Peyer's patch (tissue), 4 donors: Measurements from ENCODE around the gene DOCK1. TPM values are rescaled to one million over a fixed set of nuclear protein-coding genes. Genes with fewer than 3 reads are reported as not detected.

ENCODE experiments used
- DNase-seq, 3 donors: peaks; one replicate each; pipeline ENCODE4 v3.0.0-alpha.2; 2017 to 2019
- H3K27ac ChIP-seq, 4 donors: fragments of 200-600 bp; sonication (generic); one replicate each; pipeline ENCODE4 v1.5.1; 2016 to 2019
- H3K27me3 ChIP-seq, 2 donors: fragments of 200-600 bp; sonication (generic); one replicate each; pipeline ENCODE4 v1.5.1; 2019
- H3K36me3 ChIP-seq, 3 donors: fragments of 200-600 bp; sonication (generic); one replicate each; pipeline ENCODE4 v1.5.1; 2016 to 2019
- H3K4me1 ChIP-seq, 4 donors: fragments of 200-600 bp; sonication (generic); one replicate each; pipeline ENCODE4 v1.5.1; 2016 to 2019
- H3K4me3 ChIP-seq, 4 donors: fragments of 200-600 bp; sonication (generic); 1 replicate in 3 of 4; 2 replicates in 1 of 4; pipeline ENCODE4 v1.5.1; 2016 to 2019; ENCODE audit warnings: mild to moderate bottlenecking in 1 of 4
- H3K9me3 ChIP-seq, 4 donors: fragments of 200-600 bp; sonication (generic); one replicate each; pipeline ENCODE4 v1.5.1; 2016 to 2019; ENCODE audit warnings: mild to moderate bottlenecking in 1 of 4
- CTCF ChIP-seq, 6 experiments: fragments of 450-650 bp in 4 of 6; fragments of 200-600 bp in 2 of 6; sonication (generic) in 1 of 6; IDR thresholded peaks; one replicate each; pipeline ENCODE4 v1.5.1; 2017 to 2019; ENCODE audit warnings: antibody characterized with exemption in 6 of 6, mild to moderate bottlenecking in 3 of 6, moderate library complexity in 1 of 6
- POLR2A ChIP-seq, 2 donors: fragments of 450-650 bp; IDR thresholded peaks; one replicate each; pipeline ENCODE4 v1.5.1; 2017; ENCODE audit warnings: antibody characterized with exemption in 2 of 2, mild to moderate bottlenecking in 2 of 2, moderate library complexity in 2 of 2
- total RNA-seq, 4 donors: library from RNA; depleted of rRNA; stranded (reverse); fragments of >200 nt; gene quantifications; one replicate each; pipeline ENCODE4 v1.1.0, GENCODE V29; 2016

Gene DOCK1
- total RNA-seq, 4 donors from 2014 or later = 42.0 to 117 (median 92.2) TPM

- no peak for DNase-seq
- Histone ChIP-seq H3K27ac (no peak overlapping the region), H3K4me1 (no peaks in the 10 kb centered on the region), H3K27me3 (no peaks in the 10 kb centered on the region), H3K4me3 (no peak overlapping the region), H3K36me3 (peaks cover 0 to 28% (median 0%) of the 10 kb centered on the region in 3 donors), H3K9me3 (no peaks in the 10 kb centered on the region)
- TF ChIP-seq CTCF (IDR thresholded peaks at IDR 0.05) (no peak), POLR2A (IDR thresholded peaks at IDR 0.05) (no peak)
These were observed 146.8 kb downstream of the DOCK1 start for GRCh38 chr10:127052001-127052400.

GRCh38 chr10:127055263-127055662 is 150.0 kb downstream of the DOCK1 start:
- TF ChIP-seq POLR2A (IDR thresholded peaks at IDR 0.05) = no peak
- Histone ChIP-seq H3K4me3 (no peak overlapping the region), H3K27me3 (no peaks in the 10 kb centered on the region), H3K36me3 (peaks cover 0 to 28% (median 0%) of the 10 kb centered on the region in 3 donors), H3K4me1 (no peaks in the 10 kb centered on the region), H3K9me3 (no peaks in the 10 kb centered on the region), H3K27ac (no peak overlapping the region)
- no peak for DNase-seq

- H3K27me3 ChIP-seq = no peaks in the 10 kb centered on the region
- no peak for DNase-seq
- TF ChIP-seq POLR2A (IDR thresholded peaks at IDR 0.05) (no peak), CTCF (IDR thresholded peaks at IDR 0.05) (no peak)
- peaks cover 0 to 17% (median 0%) of the 10 kb centered on the region in 3 donors for H3K36me3 ChIP-seq
- no peak overlapping the region for H3K4me3 ChIP-seq
- H3K4me1 ChIP-seq = no peaks in the 10 kb centered on the region
- H3K27ac ChIP-seq = no peak overlapping the region
- no peaks in the 10 kb centered on the region for H3K9me3 ChIP-seq
These were observed 154.1 kb downstream of the DOCK1 start for GRCh38 chr10:127059314-127059713.

GRCh38 chr10:127063762-127064161 is 158.5 kb downstream of the DOCK1 start:
- no peak for DNase-seq
- H3K27ac ChIP-seq = no peak overlapping the region
- no peaks in the 10 kb centered on the region for H3K27me3 ChIP-seq
- no peak for TF ChIP-seq CTCF (IDR thresholded peaks at IDR 0.05)
- TF ChIP-seq POLR2A (IDR thresholded peaks at IDR 0.05) = no peak
- H3K4me3 ChIP-seq = no peak overlapping the region
- peaks cover 0 to 37% (median 0%) of the 10 kb centered on the region in 3 donors for H3K36me3 ChIP-seq
- no peaks in the 10 kb centered on the region for H3K9me3 ChIP-seq
- H3K4me1 ChIP-seq = no peaks in the 10 kb centered on the region

- no peaks in the 10 kb centered on the region for H3K4me1 ChIP-seq
- no peaks in the 10 kb centered on the region for H3K9me3 ChIP-seq
- no peak for DNase-seq
- no peak overlapping the region for H3K27ac ChIP-seq
- H3K4me3 ChIP-seq = no peak overlapping the region
- peaks cover 0 to 45% (median 0%) of the 10 kb centered on the region in 3 donors for H3K36me3 ChIP-seq
- no peaks in the 10 kb centered on the region for H3K27me3 ChIP-seq
- no peak for TF ChIP-seq POLR2A (IDR thresholded peaks at IDR 0.05)
- no peak for TF ChIP-seq CTCF (IDR thresholded peaks at IDR 0.05)
These were observed 159.2 kb downstream of the DOCK1 start for GRCh38 chr10:127064474-127064873.

- no peak overlapping the region for H3K27ac ChIP-seq
- no peak overlapping the region for H3K4me3 ChIP-seq
- no peaks in the 10 kb centered on the region for H3K27me3 ChIP-seq
- H3K36me3 ChIP-seq = peaks cover 0 to 55% (median 0%) of the 10 kb centered on the region in 3 donors
- no peak for DNase-seq
- TF ChIP-seq POLR2A (IDR thresholded peaks at IDR 0.05) (no peak), CTCF (IDR thresholded peaks at IDR 0.05) (no peak)
- no peaks in the 10 kb centered on the region for H3K4me1 ChIP-seq
- H3K9me3 ChIP-seq = no peaks in the 10 kb centered on the region
These were observed 162.4 kb downstream of the DOCK1 start for GRCh38 chr10:127067542-127068194.
